Stimulated activated CD8-positive, alpha-beta memory T cell treated with anti-CD3 and anti-CD28 coated beads, Interleukin-12 subunit alpha, Interleukin-12 subunit beta, amount 100 ng/mL, for 24 hours (primary cell): ENCODE results near the gene MYCL.

Experiments used
- DNase-seq: peaks from one replicate; pipeline ENCODE4 v3.0.0-alpha.2; 2020; ENCODE audit errors: extremely low read depth

MYCL gene, protein sequence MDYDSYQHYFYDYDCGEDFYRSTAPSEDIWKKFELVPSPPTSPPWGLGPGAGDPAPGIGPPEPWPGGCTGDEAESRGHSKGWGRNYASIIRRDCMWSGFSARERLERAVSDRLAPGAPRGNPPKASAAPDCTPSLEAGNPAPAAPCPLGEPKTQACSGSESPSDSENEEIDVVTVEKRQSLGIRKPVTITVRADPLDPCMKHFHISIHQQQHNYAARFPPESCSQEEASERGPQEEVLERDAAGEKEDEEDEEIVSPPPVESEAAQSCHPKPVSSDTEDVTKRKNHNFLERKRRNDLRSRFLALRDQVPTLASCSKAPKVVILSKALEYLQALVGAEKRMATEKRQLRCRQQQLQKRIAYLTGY

GRCh38 chr1:39901714-39902459 is at the start of gene MYCL:
TSS of gene MYCL (minus strand) at chr1:39901917. CDS start at chr1:39901434, 483 bp downstream.
- DNase-seq, result no peak

GRCh38 chr1:39949891-39950290 is 48.2 kb upstream of the MYCL start:
- no peak for DNase-seq

DNA sequence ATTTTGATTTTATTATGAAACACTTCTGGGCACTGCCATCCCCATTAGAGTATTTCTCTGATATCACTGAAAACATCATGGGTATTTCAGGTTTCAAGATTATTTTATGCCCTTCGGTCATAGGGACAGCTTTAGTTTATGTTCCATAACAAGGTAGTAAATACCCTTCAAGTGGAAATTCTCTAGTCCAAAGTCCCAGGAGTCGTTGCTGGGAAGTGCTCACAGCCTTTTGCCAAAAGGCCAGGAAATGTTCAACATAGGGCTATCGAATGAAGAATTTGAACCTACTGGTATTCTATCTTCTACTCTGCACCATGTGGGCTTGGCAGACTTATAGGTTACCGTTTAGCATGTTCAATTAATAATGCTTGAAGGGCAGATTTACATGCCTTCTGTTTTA is 45.5 kb upstream of the MYCL start:
- DNase-seq, result no peak

GRCh38 chr1:39946216-39946615 is 44.5 kb upstream of the MYCL start:
- DNase-seq, result no peak

DNA sequence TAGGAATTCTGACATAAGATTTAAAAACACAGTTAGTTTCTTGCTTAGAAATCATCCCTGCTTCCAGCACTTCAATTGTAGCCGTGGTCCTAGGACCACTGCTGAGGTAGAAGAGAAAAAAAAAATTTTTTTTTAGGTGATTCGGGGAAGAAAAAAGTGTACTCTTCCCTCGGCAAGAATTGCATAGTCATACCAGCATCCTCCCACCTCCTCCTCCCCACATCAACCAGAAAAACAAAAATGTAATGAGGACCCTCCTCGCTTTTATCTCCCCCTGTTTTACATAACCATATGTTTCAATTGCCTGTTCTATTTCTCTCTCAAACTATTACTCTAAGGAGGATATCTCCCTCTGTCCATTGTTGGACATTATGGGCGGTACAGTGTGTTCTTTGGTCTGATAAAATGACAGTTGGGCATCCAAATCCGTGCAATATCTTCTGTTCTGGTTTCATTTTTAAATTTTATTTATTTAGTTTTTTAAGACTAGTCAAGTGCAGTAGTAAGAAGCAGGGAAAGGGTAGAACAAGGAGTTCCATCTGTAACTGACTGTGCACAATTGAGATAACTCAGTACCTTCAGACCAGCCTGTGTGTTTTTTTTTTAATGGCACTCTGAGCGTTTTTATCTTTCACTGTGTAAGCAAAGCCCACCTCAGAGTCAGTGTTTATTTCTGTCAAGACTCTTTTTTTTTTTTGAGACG is 42.8 kb upstream of the MYCL start:
- no peak for DNase-seq

- no peak for DNase-seq
Measured at GRCh38 chr1:39943471-39944290, 42.0 kb upstream of the MYCL start.

GRCh38 chr1:39940980-39941871 is 39.5 kb upstream of the MYCL start:
- no peak for DNase-seq

GRCh38 chr1:39940253-39940652 is 38.5 kb upstream of the MYCL start:
- DNase-seq, result no peak

DNA sequence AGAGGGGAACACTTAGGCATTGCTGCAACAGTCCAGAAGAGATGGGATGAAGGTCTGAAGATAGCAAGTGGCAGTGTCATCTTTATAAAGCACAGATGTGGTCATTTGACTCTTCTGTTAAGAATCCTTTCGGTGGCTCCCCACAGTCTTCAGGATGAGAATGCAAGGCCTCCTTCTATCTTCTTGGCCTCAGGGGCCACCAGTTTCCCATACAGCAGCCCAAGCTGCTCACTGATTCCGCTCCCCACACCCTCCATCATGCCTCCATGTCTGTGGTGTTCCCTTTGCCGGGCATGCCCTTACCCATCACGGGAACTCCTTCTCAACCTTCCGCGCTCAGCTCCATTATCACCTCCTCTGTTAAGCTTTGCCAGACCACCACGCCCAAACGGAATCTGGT is 37.1 kb upstream of the MYCL start:
- DNase-seq, result no peak

GRCh38 chr1:39936724-39937491 is 35.2 kb upstream of the MYCL start:
- no peak for DNase-seq

DNA sequence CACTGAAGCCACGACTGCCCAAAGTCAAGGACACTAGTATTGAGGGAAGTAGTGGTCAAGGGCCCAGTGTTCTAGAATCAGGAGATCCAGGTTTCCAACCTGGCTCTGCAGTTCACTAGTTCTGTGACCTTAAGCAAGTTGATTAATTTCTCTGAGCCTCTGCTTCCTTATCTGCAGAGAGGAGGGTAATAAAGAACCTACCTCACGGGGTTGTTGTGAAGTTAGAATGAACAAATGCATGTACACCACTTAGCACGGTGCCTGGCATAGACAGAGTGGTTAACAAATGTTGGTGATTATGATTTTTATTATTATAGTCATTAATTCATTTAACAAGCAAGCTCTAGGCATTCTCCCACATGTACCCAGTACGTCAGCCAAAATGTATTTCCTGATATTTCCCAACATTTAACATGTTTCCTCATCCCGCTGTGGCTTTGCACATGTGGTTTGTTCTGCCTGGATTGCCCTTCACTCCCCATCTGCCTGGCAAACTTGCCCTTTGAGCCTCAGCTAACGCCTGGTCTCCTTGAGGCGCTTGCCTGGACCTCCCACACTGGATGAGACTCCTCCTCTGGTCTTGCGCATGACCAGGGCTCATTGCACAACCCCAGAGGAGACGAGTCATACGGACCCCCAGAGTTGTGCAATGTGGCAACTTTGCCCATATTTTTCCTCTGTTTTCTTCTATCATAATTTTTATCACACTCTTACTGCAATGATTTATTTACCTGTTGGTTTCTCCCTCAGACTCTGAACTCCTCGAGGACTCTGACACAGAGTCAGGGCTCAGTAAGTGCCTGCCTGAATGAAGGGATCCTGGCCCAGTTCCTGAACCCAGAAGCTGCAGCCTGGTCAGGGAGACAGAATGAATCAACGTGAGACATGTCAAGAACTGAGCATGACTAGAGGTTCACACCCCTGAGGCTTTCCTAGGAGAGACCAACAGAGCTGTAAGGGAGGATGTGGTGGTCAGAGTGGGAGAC is 32.5 kb upstream of the MYCL start:
- DNase-seq, result no peak

DNA sequence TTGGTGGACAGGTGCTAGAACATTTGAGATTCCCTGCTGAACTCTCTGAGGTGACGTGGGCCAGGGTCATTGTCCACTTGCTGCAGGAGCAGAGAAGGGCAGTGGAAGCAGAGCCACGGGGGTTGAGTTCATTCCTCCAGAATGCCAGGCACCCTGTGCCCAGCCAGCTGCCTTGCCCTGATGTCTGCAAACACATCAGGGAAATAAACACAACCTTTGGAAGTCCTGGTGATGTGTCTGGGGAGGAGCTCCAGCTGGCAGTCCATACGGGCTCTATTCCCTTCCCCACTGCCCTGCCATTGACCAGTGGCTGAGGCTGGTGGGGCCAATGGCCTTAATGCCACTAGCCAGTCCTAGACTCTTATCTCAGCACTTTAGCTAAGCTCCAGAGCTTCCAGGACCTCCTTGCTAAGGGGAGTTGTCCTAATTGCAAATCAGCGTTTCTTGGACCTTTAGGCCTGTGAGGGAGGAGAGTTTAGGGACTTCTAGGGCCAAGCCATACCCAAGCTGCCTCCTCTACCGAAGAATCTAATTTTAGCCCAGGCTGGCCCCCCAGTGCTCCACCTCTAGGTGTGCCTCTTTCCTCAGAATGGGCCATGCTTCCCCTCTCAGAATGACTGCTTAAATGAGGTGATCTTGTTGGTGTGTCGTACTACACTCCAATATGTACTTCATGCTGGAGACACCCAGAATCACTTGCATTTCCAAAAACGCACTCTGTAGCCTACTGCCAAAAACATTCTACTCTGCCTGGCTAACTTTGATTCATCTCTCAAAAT is 27.3 kb upstream of the MYCL start:
- DNase-seq, result no peak

GRCh38 chr1:39927538-39927937 is 25.8 kb upstream of the MYCL start:
- no peak for DNase-seq

DNA sequence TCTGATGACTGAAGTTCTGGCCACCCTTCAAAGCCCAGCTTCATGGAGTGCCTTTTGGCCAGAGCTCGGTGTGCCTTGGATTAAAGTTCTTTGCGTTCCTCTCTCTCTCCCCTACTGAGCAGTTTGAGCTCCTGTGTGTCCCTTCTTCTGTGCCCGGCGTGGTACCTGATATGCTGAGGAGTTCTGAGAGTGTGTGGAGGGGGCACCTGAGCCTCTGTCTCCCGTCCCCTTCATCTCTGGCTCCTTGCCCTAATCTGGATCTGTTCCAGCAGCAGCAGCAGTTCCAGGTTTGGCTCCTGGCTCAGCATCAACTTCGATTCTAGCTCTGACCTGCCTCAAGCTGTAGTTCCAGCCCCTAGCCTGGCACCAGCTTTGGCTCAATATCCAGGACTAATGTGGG is 25.1 kb upstream of the MYCL start:
- no peak for DNase-seq

DNA sequence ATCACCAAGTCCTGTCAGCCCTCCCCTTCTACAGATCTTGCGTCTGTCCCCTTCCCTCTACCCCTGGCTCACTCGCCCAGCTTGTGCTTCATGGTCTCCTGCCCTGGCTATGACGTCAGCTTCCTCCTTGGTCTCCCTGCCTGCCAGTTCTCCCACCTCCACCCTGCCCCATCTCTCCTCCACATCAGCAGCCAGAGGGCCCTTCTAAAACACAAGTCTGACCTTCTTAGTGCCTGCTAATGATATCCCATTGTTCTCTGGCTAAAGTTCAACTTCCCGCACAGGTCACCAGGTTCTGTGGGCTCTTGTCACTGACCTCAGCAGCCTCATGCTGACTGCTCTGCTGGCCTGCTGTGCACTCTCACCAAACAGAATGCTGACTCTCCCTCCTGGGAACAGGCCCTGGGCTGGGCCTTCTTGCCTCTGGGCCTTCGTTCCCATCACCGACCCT is 24.7 kb upstream of the MYCL start:
- no peak for DNase-seq

- no peak for DNase-seq
Measured at GRCh38 chr1:39925721-39926342, 24.1 kb upstream of the MYCL start.

- no peak for DNase-seq
Measured at GRCh38 chr1:39922251-39922688, 20.6 kb upstream of the MYCL start.
